HEK293T (cell line): ENCODE results near the gene ZFPM1.

Experiments
- BHLHE40 ChIP-seq: fragments of 450-650 bp; IDR thresholded peaks from 2 replicates; pipeline ENCODE4 v1.6.1; 2016; ENCODE audit warnings: mild to moderate bottlenecking, moderate library complexity, borderline replicate concordance
- ELF4 ChIP-seq: fragments of 450-650 bp; IDR thresholded peaks from 2 replicates; pipeline ENCODE4 v1.6.1; 2017; ENCODE audit warnings: antibody characterized with exemption
- FOXA1 ChIP-seq: fragments of 450-650 bp; IDR thresholded peaks from 2 replicates; pipeline ENCODE4 v1.6.1; 2016; ENCODE audit warnings: mild to moderate bottlenecking
- HDGF ChIP-seq: fragments of 450-650 bp; IDR thresholded peaks from 2 replicates; pipeline ENCODE4 v1.6.1; 2017; ENCODE audit warnings: antibody characterized with exemption, borderline replicate concordance
- L3MBTL2 ChIP-seq: fragments of 450-650 bp; conservative IDR thresholded peaks from 2 replicates; pipeline ENCODE4 v1.6.1; 2016; ENCODE audit warnings: mild to moderate bottlenecking
- NFRKB ChIP-seq: fragments of 450-650 bp; IDR thresholded peaks from 2 replicates; pipeline ENCODE4 v1.6.1; 2016; ENCODE audit warnings: mild to moderate bottlenecking, moderate library complexity
- SP1 ChIP-seq: fragments of 450-650 bp; IDR thresholded peaks from 2 replicates; pipeline ENCODE4 v1.6.1; 2017
- SUZ12 ChIP-seq: fragments of 450-650 bp; IDR thresholded peaks from 2 replicates; pipeline ENCODE4 v1.6.1; 2016; ENCODE audit warnings: mild to moderate bottlenecking
- TARDBP ChIP-seq: fragments of 450-650 bp; IDR thresholded peaks from 2 replicates; pipeline ENCODE4 v1.6.1; 2016
- TF ChIP-seq, protein P1 (sequence below): fragments of 450-650 bp; IDR thresholded peaks from 2 replicates; pipeline ENCODE4 v1.6.1; 2016

DNA sequence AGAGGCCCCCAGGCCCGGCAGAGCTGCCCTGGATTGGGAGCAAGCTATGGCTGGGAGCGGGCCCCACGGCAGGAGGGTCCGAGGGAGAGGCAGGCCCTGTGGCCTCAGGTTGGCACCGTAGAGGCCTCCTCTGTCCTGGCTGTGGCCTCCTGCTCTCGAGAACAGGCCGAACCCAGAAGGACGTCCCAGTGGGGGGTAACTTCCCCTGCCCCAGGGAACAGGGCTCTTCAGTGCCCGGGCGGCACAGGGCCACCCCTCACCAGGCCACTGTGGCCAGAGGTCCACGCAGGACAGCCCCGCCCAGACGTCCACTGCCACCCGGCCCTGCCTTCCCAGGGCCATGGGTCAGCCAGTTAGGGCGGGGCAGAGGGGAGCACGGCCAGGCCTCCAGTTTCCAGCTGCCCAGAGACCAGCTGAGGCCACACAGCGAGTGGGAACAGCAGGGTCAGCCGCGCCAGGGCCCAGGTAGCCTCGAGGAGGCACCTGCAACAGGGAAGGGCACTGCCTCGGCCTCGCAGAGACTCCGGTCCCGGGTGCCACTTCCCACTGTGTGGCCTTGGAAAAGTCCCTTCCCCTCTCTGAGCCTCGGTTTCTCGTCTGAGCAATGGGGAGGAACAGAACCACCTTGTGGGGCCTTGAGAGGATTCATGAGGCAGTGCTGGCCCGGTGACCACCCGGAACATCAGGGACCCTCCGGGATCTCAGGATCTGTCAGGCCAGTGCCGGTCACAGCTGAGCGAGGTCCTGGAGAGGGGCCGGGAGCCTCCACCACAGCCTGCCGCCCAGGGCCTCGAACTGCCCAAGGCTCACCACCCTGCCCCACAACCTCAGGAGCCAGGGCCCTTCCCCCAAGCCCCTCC is 38.3 kb upstream of the ZFPM1 start:
- TF ChIP-seq FOXA1 = no peak
- no peak for TF ChIP-seq TARDBP
- no peak for TF ChIP-seq SP1
- TF ChIP-seq SUZ12 = no peak
- no peak for TF ChIP-seq L3MBTL2
- TF ChIP-seq BHLHE40 = no peak
- no peak for TF ChIP-seq ELF4
- no peak for TF ChIP-seq NFRKB
- TF ChIP-seq, protein P1, sequence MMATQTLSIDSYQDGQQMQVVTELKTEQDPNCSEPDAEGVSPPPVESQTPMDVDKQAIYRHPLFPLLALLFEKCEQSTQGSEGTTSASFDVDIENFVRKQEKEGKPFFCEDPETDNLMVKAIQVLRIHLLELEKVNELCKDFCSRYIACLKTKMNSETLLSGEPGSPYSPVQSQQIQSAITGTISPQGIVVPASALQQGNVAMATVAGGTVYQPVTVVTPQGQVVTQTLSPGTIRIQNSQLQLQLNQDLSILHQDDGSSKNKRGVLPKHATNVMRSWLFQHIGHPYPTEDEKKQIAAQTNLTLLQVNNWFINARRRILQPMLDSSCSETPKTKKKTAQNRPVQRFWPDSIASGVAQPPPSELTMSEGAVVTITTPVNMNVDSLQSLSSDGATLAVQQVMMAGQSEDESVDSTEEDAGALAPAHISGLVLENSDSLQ = no peak
- no peak for TF ChIP-seq HDGF
